Right renal cortex interstitium (tissue), 3 donors: ENCODE measurements around the gene PARP12. TPM values are rescaled to one million over a fixed set of nuclear protein-coding genes. Genes with fewer than 3 reads are reported as not detected.

Experiments used
- DNase-seq, 3 donors: peaks; one replicate each; pipeline ENCODE4 v3.0.0-alpha.2; 2013; ENCODE audit warnings: low read depth in 3 of 3, low spot score in 2 of 3
- polyA plus RNA-seq, 3 donors: library from polyadenylated mRNA; unstranded; fragments of 120-200 nt; gene quantifications; one replicate each; pipeline ENCODE4 v1.2.1, GENCODE V29; 2013; ENCODE audit not compliant: insufficient read length in 3 of 3

PARP12 gene
- polyA plus RNA-seq, 3 donors, result 14.3 to 16.4 (median 14.5) TPM

GRCh38 chr7:140035400-140036223 is 27.1 kb downstream of the PARP12 start:
- no peak for DNase-seq

- no peak for DNase-seq
These were observed 28.3 kb downstream of the PARP12 start for GRCh38 chr7:140034421-140034820.

DNA sequence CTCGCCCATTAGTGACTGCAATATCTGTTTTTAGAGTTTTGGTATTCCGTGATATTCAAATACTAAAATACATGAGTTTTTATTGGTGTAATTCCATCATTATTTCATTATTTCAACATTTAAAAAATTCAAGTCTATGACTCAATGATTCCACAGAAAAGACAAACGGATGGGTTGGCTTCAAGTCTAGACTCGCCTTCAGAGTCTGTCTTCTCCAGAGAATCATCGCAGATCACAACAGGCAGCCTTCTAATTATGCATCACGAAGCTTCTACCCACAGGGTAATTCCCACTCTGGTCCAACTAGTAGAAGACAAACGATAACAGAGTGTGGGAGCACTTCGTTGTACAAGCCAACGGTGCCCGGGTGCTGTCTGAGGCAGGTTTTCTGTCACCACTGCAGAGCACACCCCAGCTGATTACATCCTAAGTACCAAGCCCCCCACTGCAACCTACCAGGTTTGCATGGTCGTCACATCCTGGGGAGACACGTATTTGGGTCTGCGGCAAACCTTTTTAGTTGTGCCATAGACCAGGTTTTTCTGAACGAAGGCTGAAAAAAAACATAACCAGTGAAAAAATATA is 28.9 kb downstream of the PARP12 start:
- DNase-seq, result no peak

DNA sequence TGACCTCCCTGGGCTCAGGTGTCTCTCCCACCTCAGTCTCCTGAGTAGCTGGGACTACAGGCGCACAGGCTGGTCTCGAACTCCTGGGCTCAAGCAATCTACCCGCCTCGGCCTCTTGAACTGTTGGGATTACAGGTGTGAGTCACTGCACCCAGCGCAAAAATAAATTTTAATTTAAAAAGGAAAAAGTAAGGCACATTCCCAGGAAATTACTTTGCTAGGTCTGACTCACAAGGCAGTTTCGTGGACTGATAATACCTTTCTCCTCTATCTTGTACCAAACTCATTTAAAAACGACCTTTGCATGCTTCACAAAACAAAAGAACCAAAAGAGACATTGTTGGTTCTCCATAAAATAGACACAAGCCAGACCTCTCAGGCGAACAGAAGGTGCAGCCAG is 29.7 kb downstream of the PARP12 start:
- DNase-seq, result no peak

GRCh38 chr7:140031364-140031763 is 31.4 kb downstream of the PARP12 start:
- no peak for DNase-seq

DNA sequence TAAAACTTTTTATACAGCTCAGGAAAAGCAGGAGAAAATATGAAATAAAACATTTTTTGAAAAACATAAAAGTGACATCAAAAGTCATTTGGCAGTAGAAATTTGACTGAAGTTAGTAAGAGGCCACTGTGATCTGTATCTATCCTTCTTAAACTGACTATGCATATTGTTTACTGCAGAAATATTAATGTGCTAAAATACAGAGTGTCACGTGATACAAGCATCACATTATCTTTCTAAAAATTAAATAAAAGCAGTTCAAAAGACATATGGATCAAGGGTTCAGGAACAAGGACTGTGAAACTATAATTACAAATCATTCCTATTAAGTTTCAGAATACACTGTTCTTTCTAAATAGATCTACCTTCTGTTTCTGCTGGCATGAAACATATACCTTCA is 33.7 kb downstream of the PARP12 start:
- no peak for DNase-seq

DNA sequence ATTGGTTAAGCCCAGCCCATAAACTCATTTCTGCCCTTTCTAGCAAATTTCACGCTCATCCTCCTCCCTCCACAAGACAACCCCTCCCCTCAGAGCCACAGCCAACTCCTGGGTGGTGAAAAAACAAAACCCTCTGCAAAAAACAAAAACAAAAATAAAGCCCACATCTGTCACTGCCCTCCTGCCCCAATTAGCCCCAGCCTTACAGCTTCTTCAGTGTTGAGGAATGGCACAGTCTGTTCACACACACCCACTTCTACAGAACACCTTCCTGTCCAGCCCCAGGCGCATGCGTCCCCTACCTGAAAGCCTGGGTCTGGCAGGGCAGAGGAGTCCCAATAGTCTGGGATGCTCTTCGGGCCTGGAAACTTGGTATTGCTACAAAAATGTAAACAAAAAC is 34.4 kb downstream of the PARP12 start:
- DNase-seq, result no peak

DNA sequence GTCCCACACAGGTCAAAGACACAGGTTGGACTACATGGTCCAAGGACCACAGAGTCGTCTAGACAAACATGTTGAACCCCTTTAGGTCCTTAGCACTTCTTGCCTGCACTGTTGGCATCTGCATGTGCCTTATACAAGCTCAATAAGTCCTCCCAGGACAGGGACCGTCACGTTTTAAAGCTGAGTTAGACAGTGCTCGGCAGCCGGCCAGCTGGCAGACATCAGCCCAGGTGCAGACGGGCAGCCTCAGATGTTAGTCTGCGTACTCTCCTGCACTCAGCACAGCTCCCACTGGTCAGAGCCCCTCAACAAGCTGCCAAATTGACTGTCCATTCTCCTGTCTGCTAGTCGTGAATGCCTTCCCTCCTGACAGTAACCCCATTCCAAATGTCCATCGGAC is 34.9 kb downstream of the PARP12 start:
- DNase-seq, result no peak

DNA sequence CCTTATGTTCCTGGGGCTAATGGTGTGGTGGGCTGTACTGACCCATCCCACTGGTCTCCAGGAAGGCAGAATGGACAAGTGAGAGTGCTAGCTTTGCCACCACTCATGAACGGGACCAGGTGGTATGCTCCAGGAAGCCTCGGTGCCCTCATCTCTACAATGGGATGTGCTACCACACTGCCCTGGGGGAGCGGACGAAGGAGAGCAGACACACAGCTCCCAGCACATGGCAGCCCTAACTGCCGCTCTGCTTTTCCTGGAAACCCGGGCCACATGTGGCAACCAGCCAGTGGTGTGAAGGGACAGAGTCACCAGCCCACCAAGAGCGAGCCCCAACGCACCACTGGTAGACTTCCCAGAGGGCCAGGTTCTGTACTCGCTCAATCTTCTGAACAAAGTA is 35.8 kb downstream of the PARP12 start:
- no peak for DNase-seq

GRCh38 chr7:140025814-140026433 is 36.8 kb downstream of the PARP12 start:
- DNase-seq, result no peak

DNA sequence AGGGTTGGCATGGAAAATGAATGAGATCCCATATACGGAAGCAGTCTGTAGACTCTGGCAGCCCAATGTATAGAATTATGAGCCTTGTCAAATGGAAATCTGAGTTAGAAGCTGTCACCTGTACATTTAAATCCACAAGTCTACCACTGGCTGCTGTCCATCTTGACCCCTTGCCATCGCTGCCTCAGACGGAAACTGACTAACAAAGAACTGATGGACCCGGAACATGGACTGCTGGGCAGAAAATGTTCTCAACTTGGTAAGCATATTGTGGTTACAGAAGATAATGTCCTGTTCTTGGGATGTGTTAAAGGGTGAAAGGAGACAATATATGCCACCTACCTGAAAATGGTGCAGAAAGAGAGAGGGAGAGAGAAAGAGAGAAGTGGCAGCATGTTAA is 37.5 kb downstream of the PARP12 start:
- no peak for DNase-seq

DNA sequence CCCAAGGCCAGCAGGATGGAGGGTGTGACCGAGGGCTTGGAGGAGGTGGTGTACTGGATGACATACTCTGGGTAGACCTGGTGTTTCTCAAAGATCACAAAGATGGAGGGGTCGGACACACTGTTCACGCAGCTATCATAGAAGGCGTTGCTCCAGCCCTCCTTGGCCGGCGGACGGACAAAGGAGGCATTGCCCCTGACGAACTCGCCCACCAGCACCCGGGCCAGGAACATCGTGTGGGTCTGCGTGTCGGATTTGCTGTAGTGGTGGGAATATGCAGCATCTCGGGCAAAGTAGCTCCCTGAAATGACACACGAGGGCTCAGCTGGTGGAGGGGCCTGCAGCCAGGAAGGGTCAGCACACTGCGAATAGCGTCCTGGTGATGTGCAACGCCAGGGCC is 38.2 kb downstream of the PARP12 start:
- no peak for DNase-seq

DNA sequence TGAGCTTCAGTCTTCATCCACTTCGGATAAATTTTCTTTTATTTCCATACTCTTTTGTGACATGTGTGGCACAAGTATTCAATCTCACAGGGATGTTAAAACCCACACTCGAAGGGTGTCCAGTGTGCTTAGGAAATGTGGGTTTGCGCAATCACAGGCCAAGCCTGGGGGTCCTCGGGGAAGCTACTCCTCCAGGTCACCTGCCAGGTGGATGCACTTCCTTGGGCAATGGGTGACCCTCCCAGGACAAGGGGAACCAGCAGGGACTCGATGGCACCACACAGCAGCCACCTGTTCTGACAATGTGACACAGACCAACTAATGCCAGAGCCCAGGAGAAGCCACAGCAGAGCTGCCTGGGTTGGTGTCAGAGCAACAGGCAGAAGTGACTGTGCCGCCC is 39.0 kb downstream of the PARP12 start:
- DNase-seq, result no peak

GRCh38 chr7:140022582-140023211 is 40.1 kb downstream of the PARP12 start:
- no peak for DNase-seq

DNA sequence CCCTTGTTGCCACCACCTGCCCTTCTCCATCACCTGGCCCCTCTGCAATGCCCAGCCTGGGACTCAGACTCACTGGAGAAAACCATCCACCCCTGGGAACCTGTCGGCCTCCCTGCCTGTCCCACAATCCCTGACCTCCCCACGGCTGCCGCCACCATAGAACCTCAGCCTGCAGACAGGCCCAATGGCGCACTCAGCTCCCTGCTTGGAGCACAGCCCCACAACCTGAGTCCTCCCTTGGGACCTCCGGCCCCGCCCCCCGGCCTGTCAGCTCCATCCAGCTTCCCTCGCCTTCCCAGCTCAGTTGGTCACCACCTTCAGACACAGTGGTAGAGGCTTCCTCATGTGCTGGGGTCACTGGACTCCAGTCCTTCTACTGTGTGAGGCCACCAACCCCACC is 41.1 kb downstream of the PARP12 start:
- DNase-seq, result no peak

DNA sequence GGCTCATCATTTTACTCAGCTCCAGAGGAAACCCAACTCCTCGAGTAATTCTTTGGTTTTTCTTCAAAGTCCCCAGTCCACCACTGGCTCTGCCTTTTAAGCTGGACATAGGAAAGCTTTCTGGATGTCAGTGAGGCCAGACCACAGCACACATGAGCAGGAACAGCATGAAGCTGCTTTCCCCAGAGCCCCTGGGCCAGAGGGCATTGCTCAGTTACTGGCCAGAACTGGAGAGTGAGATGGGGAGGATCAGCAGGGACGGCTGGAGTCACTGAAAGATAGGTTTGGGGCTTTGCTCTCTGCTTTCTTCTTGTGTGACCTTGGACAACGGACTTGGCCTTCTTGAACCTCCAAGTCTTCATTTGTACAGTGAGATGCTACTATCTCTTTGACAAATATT is 43.1 kb downstream of the PARP12 start:
- DNase-seq, result no peak

DNA sequence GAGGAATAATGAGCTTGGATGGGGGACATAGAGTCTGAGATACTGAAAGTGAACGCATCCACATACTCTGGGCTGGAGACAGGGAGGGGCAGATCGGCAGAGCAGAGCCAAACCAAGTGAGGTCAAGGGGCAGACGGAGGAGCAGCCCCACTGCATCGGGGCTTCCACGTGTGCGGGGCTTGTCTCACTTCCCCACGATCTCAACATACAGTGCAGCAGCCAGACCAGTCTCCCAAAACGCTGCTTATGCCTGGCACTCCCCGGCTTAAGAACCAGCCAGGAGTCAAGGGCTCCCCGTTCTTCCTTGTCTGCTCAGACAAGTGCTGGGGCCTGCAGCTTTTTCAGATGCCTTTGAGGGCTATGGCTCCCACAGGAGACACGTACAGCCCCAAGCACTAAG is 43.6 kb downstream of the PARP12 start:
- DNase-seq, result no peak

- DNase-seq, result no peak
These were observed 44.4 kb downstream of the PARP12 start for GRCh38 chr7:140018125-140019043.

- no peak for DNase-seq
These were observed 45.2 kb downstream of the PARP12 start for GRCh38 chr7:140017543-140017942.

DNA sequence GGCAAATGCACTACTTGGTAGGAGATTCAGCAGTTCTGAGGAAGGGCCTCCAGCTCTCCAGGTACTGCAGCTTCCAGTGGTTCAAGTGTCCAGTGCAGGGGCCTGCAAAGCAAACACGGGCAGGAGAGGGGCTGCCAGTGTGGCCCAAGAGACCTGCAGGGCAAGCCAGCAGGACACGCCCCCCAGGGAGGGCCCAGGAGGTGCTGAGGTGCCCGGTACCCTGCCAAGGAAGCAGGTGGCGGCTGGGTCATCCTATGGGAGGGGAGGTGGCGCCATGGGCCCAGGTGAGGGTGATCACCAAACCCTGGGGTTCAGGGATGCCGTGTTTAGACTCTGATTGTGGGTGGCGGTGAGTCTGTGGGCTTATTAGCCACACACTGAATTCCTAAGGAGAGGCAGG is 45.7 kb downstream of the PARP12 start:
- no peak for DNase-seq

- no peak for DNase-seq
These were observed 46.2 kb downstream of the PARP12 start for GRCh38 chr7:140016540-140016939.
